ENCODE data around the gene OAF.

Gene OAF

DNA sequence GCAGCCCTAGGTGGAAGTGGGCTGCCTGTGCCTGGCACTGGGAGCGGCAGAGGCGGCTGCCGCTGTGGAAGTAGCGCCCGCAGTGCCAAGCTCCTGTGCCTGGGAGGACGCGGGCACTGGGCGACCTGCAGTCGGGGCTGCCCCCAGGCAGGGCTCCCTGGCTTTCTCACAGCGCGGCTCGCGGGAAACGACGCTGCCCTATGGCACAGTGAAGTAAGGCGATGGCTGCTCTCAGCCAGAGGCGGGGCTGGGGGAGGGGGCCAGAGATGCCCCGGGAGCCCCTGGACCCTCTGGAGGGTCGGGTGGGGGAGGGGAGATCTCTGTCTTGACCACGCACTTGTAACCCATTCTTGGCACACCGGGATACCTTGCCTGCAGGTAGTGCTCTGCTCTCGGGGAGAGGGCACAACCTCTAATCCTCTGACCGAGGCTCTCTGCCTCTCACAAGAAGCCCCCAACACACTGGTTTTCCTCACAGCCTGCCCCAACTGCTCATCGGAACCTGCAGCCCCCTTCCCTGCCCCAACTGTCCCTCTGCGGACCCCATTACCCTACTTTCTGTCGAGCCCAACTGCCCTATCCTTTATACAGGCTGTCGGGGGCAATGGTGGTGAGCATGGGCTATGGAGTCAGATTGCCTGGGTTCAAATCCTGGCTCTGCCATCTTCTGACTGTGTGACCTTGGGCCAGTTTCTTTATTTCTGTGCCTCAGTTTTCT, 40.7 kb upstream of the OAF start:
- Histone ChIP-seq H3K79me2 (no peaks in the 10 kb centered on the region), H3K27me3 (ENCODE audit: control insufficient read depth, insufficient read depth, low read length) (no peaks in the 10 kb centered on the region), H3K27ac (no peak overlapping the region), H3K4me3 (ENCODE audit: low read depth, low read length) (no peak overlapping the region), H3K9ac (no peak overlapping the region), H3K4me2 (ENCODE audit: low read length) (no peak overlapping the region), H3K4me1 (no peaks in the 10 kb centered on the region), H3K9me3 (ENCODE audit: control insufficient read depth, low read length) (no peaks in the 10 kb centered on the region), H3K36me3 (ENCODE audit: control insufficient read depth, insufficient read depth, low read length) (no peaks in the 10 kb centered on the region), H2AFZ (no peak overlapping the region)
- TF ChIP-seq, protein P1, sequence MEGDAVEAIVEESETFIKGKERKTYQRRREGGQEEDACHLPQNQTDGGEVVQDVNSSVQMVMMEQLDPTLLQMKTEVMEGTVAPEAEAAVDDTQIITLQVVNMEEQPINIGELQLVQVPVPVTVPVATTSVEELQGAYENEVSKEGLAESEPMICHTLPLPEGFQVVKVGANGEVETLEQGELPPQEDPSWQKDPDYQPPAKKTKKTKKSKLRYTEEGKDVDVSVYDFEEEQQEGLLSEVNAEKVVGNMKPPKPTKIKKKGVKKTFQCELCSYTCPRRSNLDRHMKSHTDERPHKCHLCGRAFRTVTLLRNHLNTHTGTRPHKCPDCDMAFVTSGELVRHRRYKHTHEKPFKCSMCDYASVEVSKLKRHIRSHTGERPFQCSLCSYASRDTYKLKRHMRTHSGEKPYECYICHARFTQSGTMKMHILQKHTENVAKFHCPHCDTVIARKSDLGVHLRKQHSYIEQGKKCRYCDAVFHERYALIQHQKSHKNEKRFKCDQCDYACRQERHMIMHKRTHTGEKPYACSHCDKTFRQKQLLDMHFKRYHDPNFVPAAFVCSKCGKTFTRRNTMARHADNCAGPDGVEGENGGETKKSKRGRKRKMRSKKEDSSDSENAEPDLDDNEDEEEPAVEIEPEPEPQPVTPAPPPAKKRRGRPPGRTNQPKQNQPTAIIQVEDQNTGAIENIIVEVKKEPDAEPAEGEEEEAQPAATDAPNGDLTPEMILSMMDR (IDR thresholded peaks at IDR 0.05) = no peak

DNA sequence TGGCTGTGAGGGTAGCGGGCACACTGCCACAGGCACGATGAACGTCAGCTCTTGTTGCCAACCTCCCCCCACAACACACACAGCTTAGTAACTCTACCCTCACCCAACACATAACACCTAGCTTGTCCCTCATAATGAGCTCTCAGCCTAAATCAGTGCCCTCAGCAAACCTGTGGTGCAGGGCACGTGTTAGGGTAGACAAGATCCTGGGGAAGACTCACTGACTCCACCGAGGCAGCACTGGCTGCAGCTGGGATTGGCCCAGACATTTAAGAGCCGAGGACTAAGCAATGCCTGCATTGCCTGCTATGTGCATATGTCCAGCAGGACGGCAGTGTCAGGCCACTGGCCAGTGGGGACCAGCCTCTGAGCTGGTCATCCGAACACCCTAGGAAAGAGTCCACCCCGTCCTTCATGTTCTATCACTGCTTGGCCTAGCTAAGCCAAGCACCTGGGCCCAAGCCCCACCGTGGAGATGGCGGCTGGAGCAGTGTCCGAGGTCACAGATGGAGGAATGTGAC, 40.0 kb upstream of the OAF start:
- H3K4me3 ChIP-seq (ENCODE audit: low read depth, low read length) = no peak overlapping the region
- no peak overlapping the region for H3K4me2 ChIP-seq (ENCODE audit: low read length)
- no peak overlapping the region for H3K9ac ChIP-seq
- H3K36me3 ChIP-seq (ENCODE audit: control insufficient read depth, insufficient read depth, low read length) = no peaks in the 10 kb centered on the region
- no peak overlapping the region for H3K27ac ChIP-seq
- H3K27me3 ChIP-seq (ENCODE audit: control insufficient read depth, insufficient read depth, low read length) = no peaks in the 10 kb centered on the region
- no peaks in the 10 kb centered on the region for H3K4me1 ChIP-seq
- H3K9me3 ChIP-seq (ENCODE audit: control insufficient read depth, low read length) = no peaks in the 10 kb centered on the region
- H3K79me2 ChIP-seq = no peaks in the 10 kb centered on the region
- TF ChIP-seq, protein P1 (IDR thresholded peaks at IDR 0.05) = no peak
- H2AFZ ChIP-seq = no peak overlapping the region

DNA sequence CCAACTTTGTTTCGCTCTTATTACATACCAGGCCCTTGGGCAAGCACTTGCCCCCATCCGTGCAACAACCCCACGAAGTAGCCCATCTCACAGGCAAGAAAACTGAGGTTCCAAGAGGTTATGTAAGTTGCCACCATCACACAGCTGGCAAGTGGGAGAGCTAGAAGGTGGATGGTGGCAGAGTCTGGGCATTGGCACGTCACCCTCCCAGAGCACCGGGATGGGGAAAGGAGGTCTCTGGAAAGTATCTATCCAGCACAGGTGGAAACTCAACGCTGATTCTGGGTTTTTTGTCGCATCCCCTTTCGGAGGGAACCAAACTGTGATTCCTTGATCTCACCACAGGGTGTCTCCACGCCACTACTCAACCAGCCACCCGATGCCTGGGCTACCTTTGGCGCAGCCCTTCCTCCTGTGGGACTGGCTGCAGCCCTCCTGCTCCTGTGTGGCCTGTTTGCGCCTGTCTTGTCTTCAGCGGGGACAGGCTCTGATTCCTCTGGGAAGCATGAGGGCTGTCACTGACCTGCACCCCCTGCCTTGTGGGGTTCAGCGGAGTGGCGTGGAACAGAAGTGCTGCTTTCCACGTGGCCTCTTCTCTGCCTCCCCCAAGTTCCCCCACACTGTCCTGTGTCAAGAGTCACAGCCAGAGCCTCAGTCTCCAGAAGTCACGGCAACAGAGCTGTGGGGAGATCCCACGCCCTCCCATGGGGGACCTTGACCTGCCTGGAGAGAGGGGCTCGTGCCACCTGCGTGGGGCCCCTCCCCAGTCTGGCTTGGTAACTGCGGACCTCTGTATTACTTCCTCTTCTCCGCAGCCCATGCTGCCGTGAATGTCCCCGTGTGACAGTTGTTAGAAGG, 38.5 kb upstream of the OAF start:
- H3K27me3 ChIP-seq (ENCODE audit: control insufficient read depth, insufficient read depth, low read length) = no peaks in the 10 kb centered on the region

DNA sequence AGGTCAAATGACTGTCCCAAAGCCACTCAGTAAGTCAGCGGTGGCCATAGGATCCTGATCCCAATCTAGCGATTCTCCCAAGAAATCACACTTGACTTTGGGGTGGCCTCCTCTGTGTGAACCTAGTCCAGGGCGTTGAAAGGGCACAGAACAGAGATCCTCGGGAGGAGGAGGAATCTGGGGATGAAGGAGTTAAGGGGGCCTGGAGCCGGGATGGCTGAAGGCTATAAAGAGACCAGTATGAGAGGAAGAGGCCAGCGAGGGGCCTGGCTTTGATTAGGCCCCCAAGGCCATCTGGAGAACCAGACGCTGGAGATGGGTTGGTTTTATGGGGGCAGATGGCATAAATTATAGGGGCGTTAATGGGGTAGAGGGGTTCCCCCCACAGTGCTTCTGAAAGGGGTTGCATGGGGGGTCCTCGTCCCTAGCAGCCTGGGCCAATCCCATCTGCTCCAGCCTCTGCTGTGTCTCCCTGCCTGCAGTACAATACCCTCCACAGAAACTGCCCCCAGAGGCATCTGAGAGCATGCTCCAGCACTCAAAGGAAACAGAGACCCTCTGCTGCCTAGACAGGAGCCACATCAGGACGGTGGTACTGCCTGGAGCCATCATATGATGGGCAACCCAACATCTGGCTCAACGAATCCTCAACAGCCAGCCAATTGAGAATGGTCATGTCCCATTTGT, 37.7 kb upstream of the OAF start:
- H3K4me2 ChIP-seq (ENCODE audit: low read length) = no peak overlapping the region
- H3K9me3 ChIP-seq (ENCODE audit: control insufficient read depth, low read length) = no peaks in the 10 kb centered on the region
- H3K27me3 ChIP-seq (ENCODE audit: control insufficient read depth, insufficient read depth, low read length) = no peaks in the 10 kb centered on the region
- no peak overlapping the region for H2AFZ ChIP-seq
- H3K4me1 ChIP-seq = no peaks in the 10 kb centered on the region
- H3K9ac ChIP-seq = no peak overlapping the region
- H3K79me2 ChIP-seq = no peaks in the 10 kb centered on the region
- H3K27ac ChIP-seq = no peak overlapping the region
- H3K4me3 ChIP-seq (ENCODE audit: low read depth, low read length) = no peak overlapping the region
- TF ChIP-seq, protein P1 (IDR thresholded peaks at IDR 0.05) = no peak
- H3K36me3 ChIP-seq (ENCODE audit: control insufficient read depth, insufficient read depth, low read length) = no peaks in the 10 kb centered on the region

More for the DNA sequence above, 38.5 kb upstream of the OAF start:
- H3K9ac ChIP-seq = no peak overlapping the region
- TF ChIP-seq, protein P1 (IDR thresholded peaks at IDR 0.05) = peak; percentile 79
- no peaks in the 10 kb centered on the region for H3K36me3 ChIP-seq (ENCODE audit: control insufficient read depth, insufficient read depth, low read length)
- H3K79me2 ChIP-seq = no peaks in the 10 kb centered on the region
- H3K4me1 ChIP-seq = no peaks in the 10 kb centered on the region
- no peak overlapping the region for H2AFZ ChIP-seq
- no peaks in the 10 kb centered on the region for H3K9me3 ChIP-seq (ENCODE audit: control insufficient read depth, low read length)
- H3K4me2 ChIP-seq (ENCODE audit: low read length) = no peak overlapping the region
- no peak overlapping the region for H3K27ac ChIP-seq
- no peak overlapping the region for H3K4me3 ChIP-seq (ENCODE audit: low read depth, low read length)

Data from parathyroid adenoma (tissue), 2 donors.